Neural cell (in vitro differentiated cells): ENCODE results near the gene PTPRF. TPM values are rescaled to one million over a fixed set of nuclear protein-coding genes. Genes with fewer than 3 reads are reported as not detected.

ENCODE experiments used
- H2AFZ ChIP-seq: fragments of 200-600, 300-800 bp; sonication (generic), shearing (Covaris generic); 2 replicates; pipeline ENCODE4 v1.6.0; 2014; ENCODE audit warnings: low read depth, mild to moderate bottlenecking, antibody characterized with exemption, low read length, moderate library complexity
- H3F3A ChIP-seq: fragments of 200-600 bp; shearing (Covaris generic); 2 replicates; pipeline ENCODE4 v1.6.1; 2016; ENCODE audit warnings: mild to moderate bottlenecking, moderate library complexity, mixed read lengths, antibody characterized with exemption, low read length; ENCODE audit not compliant: insufficient read depth, poor library complexity, severe bottlenecking
- H3K27ac ChIP-seq: fragments of 200-600, 300-800 bp; sonication (generic), shearing (Covaris generic); 2 replicates; pipeline ENCODE4 v1.5.1; 2014; ENCODE audit warnings: mild to moderate bottlenecking, low read length, moderate library complexity
- H3K27me3 ChIP-seq: fragments of 300-800, 200-600 bp; sonication (generic), shearing (Covaris generic); 2 replicates; pipeline ENCODE4 v1.6.0; 2014; ENCODE audit warnings: mild to moderate bottlenecking, low read depth, low read length, moderate library complexity; ENCODE audit not compliant: insufficient read depth
- H3K36me3 ChIP-seq: fragments of 300-800, 200-600 bp; sonication (generic), shearing (Covaris generic); 2 replicates; pipeline ENCODE4 v1.5.1; 2014; ENCODE audit warnings: mild to moderate bottlenecking, antibody characterized with exemption, low read length, moderate library complexity; ENCODE audit not compliant: insufficient read depth
- H3K4me2 ChIP-seq: fragments of 300-800, 200-600 bp; sonication (generic), shearing (Covaris generic); 2 replicates; pipeline ENCODE4 v1.6.0; 2014; ENCODE audit warnings: mild to moderate bottlenecking, low read length
- H3K4me3 ChIP-seq: fragments of 300-800, 200-600 bp; sonication (generic), shearing (Covaris generic); 2 replicates; pipeline ENCODE4 v1.5.1; 2014; ENCODE audit warnings: mild to moderate bottlenecking, low read length, moderate library complexity
- H3K79me2 ChIP-seq: fragments of 200-600 bp; shearing (Covaris generic); replicated peaks from 2 replicates; pipeline ENCODE4 v1.6.0; 2014; ENCODE audit warnings: mild to moderate bottlenecking, low read length, moderate library complexity; ENCODE audit not compliant: insufficient read depth
- H3K9ac ChIP-seq: fragments of 300-800, 200-600 bp; sonication (generic), shearing (Covaris generic); 2 replicates; pipeline ENCODE4 v1.6.1; 2016; ENCODE audit warnings: mild to moderate bottlenecking, low read length, mixed read lengths
- H3K9me2 ChIP-seq: fragments of 200-600 bp; shearing (Covaris generic); 2 replicates; pipeline ENCODE4 v1.6.1; 2016; ENCODE audit warnings: mild to moderate bottlenecking, low read length, mixed read lengths; ENCODE audit not compliant: insufficient read depth
- H3K9me3 ChIP-seq: fragments of 200-600, 300-800 bp; sonication (generic), shearing (Covaris generic); 2 replicates; pipeline ENCODE4 v1.6.1; 2016; ENCODE audit warnings: mild to moderate bottlenecking, mixed run types, low read length, moderate library complexity, mixed read lengths
- H4K20me1 ChIP-seq: fragments of 200-600 bp; shearing (Covaris generic); 2 replicates; pipeline ENCODE4 v1.6.1; 2016; ENCODE audit warnings: mild to moderate bottlenecking, mixed run types; ENCODE audit not compliant: insufficient read depth
- CTCF ChIP-seq: fragments of 450-650 bp; IDR thresholded peaks from 2 replicates; pipeline ENCODE4 v1.5.1; 2014; ENCODE audit warnings: antibody characterized with exemption, mild to moderate bottlenecking, moderate library complexity; ENCODE audit not compliant: poor library complexity, severe bottlenecking
- EP300 ChIP-seq: fragments of 450-650 bp; conservative IDR thresholded peaks from 2 replicates; pipeline ENCODE4 v1.6.1; 2014; ENCODE audit warnings: antibody characterized with exemption, mild to moderate bottlenecking, moderate library complexity; ENCODE audit not compliant: poor library complexity, severe bottlenecking
- EZH2 ChIP-seq: fragments of 200-600, 300-800 bp; shearing (Covaris generic), sonication (generic); IDR thresholded peaks from 2 replicates; pipeline ENCODE4 v1.6.1; 2014; ENCODE audit warnings: antibody characterized with exemption, low read length, borderline replicate concordance, mild to moderate bottlenecking; ENCODE audit not compliant: insufficient read depth, poor library complexity, severe bottlenecking
- MXI1 ChIP-seq: fragments of 450-650 bp; conservative IDR thresholded peaks from 2 replicates; pipeline ENCODE4 v1.6.1; 2014; ENCODE audit warnings: antibody characterized with exemption, mild to moderate bottlenecking; ENCODE audit not compliant: poor library complexity, severe bottlenecking
- POLR2AphosphoS5 ChIP-seq: IDR thresholded peaks from 2 replicates; pipeline ENCODE4 v1.6.1; 2012
- RAD21 ChIP-seq: fragments of 450-650 bp; conservative IDR thresholded peaks from 2 replicates; pipeline ENCODE4 v1.6.1; 2014; ENCODE audit warnings: antibody characterized with exemption, mild to moderate bottlenecking, moderate library complexity
- REST ChIP-seq: IDR thresholded peaks from 2 replicates; pipeline ENCODE4 v1.6.1; 2012; ENCODE audit warnings: borderline replicate concordance
- SMC3 ChIP-seq: fragments of 450-650 bp; conservative IDR thresholded peaks from 2 replicates; pipeline ENCODE4 v1.6.1; 2014; ENCODE audit warnings: antibody characterized with exemption, mild to moderate bottlenecking, moderate library complexity; ENCODE audit not compliant: poor library complexity
- TAF1 ChIP-seq: IDR thresholded peaks from 2 replicates; pipeline ENCODE4 v1.6.1; 2012; ENCODE audit warnings: low read depth
- polyA plus RNA-seq: library from polyadenylated mRNA; depleted of rRNA; stranded (reverse); fragments of >200 nt; gene quantifications from 2 replicates; pipeline ENCODE4 v1.2.3, GENCODE V29; 2014

PTPRF gene
- polyA plus RNA-seq, 1 donor from 2014 or later = 66.6 TPM

GRCh38 chr1:43653339-43653738 lies 122.7 kb downstream of the PTPRF start:
- TF ChIP-seq EZH2 (no peak), CTCF (peak; percentile 40)
- H3K27me3 ChIP-seq = no peaks in the 10 kb centered on the region
- no peaks in the 10 kb centered on the region for H3K9me3 ChIP-seq
- no peak overlapping the region for H3K27ac ChIP-seq
- H4K20me1 ChIP-seq = peaks cover 5% of the 10 kb centered on the region
- H3K9me2 ChIP-seq = no peaks in the 10 kb centered on the region
- no peak overlapping the region for H2AFZ ChIP-seq
- H3K4me2 ChIP-seq = no peak overlapping the region
- peaks cover 38% of the 10 kb centered on the region for H3K79me2 ChIP-seq
- H3K36me3 ChIP-seq = peaks cover 8% of the 10 kb centered on the region
- H3K4me3 ChIP-seq = peak overlapping the region; percentile 26
- H3F3A ChIP-seq = peaks cover 3% of the 10 kb centered on the region
- H3K9ac ChIP-seq = no peak overlapping the region

- no peak overlapping the region for H3K4me2 ChIP-seq
- no peak overlapping the region for H3K9ac ChIP-seq
- H3K9me3 ChIP-seq = no peaks in the 10 kb centered on the region
- H3K9me2 ChIP-seq = no peaks in the 10 kb centered on the region
- H4K20me1 ChIP-seq = peaks cover 5% of the 10 kb centered on the region
- H2AFZ ChIP-seq = no peak overlapping the region
- peak overlapping the region; percentile 26 for H3K4me3 ChIP-seq
- no peak overlapping the region for H3K27ac ChIP-seq
- H3K79me2 ChIP-seq = peaks cover 38% of the 10 kb centered on the region
- H3K27me3 ChIP-seq = no peaks in the 10 kb centered on the region
- peaks cover 8% of the 10 kb centered on the region for H3K36me3 ChIP-seq
- peaks cover 3% of the 10 kb centered on the region for H3F3A ChIP-seq
- TF ChIP-seq EZH2 = no peak
- no peak for TF ChIP-seq POLR2AphosphoS5
- TF ChIP-seq MXI1 = no peak
- TF ChIP-seq RAD21 = no peak
- TF ChIP-seq CTCF = no peak
- no peak for TF ChIP-seq REST
- TF ChIP-seq TAF1 = no peak
- no peak for TF ChIP-seq SMC3
- TF ChIP-seq EP300 = no peak
These were observed 123.2 kb downstream of the PTPRF start for GRCh38 chr1:43653893-43654292.
